ENCODE results near the gene KLHL29. TPM values are rescaled to one million over a fixed set of nuclear protein-coding genes. Genes with fewer than 3 reads are reported as not detected.

KLHL29 gene
- polyA plus RNA-seq, 1 donor from 2014 or later, result 42.4 TPM

DNA sequence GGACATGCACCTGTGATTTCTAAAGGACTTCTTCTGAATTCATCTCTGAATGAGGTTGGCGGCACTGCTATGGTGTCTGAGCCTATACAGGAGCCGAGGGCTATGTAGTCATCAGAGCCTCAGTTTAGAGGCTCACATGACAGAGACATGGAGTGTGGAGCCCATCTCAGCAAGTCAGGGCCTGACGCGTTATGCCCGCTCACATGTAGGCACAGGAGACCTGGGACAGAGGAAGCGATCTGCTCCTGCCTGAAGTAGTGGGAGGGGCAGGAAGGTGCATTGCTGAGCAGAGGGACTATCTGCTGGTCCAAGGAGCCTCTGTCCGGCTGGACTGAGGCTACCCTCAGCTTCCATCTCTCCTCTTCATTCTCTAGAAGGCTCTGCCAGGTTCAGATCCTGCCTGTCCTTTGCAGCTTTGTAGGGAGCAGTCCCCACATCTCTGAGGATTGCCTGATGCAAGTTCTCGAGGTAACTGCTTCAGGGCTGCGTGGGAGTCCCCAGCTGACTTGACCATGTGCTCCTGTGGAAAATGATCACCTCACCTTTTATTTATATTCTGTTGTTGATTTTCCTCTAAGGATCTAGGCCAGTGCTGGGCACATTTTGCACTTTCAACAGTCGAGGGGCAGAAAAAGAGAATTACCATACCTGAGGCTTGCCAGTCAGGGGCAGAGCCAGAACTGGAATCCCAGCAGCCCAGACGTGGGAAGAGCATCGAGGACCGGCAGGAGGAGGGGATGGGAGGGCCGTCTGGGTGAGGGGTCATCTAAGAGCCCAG, 16.6 kb downstream of the KLHL29 start:
- H3K27me3 ChIP-seq (ENCODE audit: insufficient read depth, low read depth, low read length), result no peaks in the 10 kb centered on the region
- no peaks in the 10 kb centered on the region for H3K9me3 ChIP-seq (ENCODE audit: low read length)
- no peak overlapping the region for H3K4me3 ChIP-seq (ENCODE audit: low read length)
- H3K9me2 ChIP-seq (ENCODE audit: insufficient read depth, low read length), result no peaks in the 10 kb centered on the region
- peaks cover 60% of the 10 kb centered on the region for H3K79me2 ChIP-seq (replicated peaks; ENCODE audit: insufficient read depth, low read length)
- no peak overlapping the region for H2AFZ ChIP-seq (ENCODE audit: low read depth, low read length)
- TF ChIP-seq TAF1 (IDR thresholded peaks at IDR 0.05; ENCODE audit: low read depth), result no peak
- TF ChIP-seq EZH2 (IDR thresholded peaks at IDR 0.05; ENCODE audit: borderline replicate concordance, insufficient read depth, low read length, poor library complexity, severe bottlenecking), result no peak
- TF ChIP-seq POLR2AphosphoS5 (IDR thresholded peaks at IDR 0.05), result no peak
- TF ChIP-seq RAD21 (conservative IDR thresholded peaks at IDR 0.05), result no peak
- H4K20me1 ChIP-seq (ENCODE audit: insufficient read depth), result peaks cover 10% of the 10 kb centered on the region
- peaks cover 8% of the 10 kb centered on the region for H3F3A ChIP-seq (ENCODE audit: insufficient read depth, low read length, poor library complexity, severe bottlenecking)
- H3K4me2 ChIP-seq (ENCODE audit: low read length), result no peak overlapping the region
- no peak overlapping the region for H3K27ac ChIP-seq (ENCODE audit: low read length)
- H3K9ac ChIP-seq (ENCODE audit: low read length), result no peak overlapping the region
- H3K36me3 ChIP-seq (ENCODE audit: insufficient read depth, low read length), result no peaks in the 10 kb centered on the region

- H3K9ac ChIP-seq (ENCODE audit: low read length), result no peak overlapping the region
- H3K27me3 ChIP-seq (ENCODE audit: insufficient read depth, low read depth, low read length), result no peaks in the 10 kb centered on the region
- peaks cover 10% of the 10 kb centered on the region for H4K20me1 ChIP-seq (ENCODE audit: insufficient read depth)
- H3K27ac ChIP-seq (ENCODE audit: low read length), result no peak overlapping the region
- H3K9me2 ChIP-seq (ENCODE audit: insufficient read depth, low read length), result no peaks in the 10 kb centered on the region
- no peak overlapping the region for H2AFZ ChIP-seq (ENCODE audit: low read depth, low read length)
- peaks cover 8% of the 10 kb centered on the region for H3F3A ChIP-seq (ENCODE audit: insufficient read depth, low read length, poor library complexity, severe bottlenecking)
- no peaks in the 10 kb centered on the region for H3K9me3 ChIP-seq (ENCODE audit: low read length)
- H3K4me3 ChIP-seq (ENCODE audit: low read length), result no peak overlapping the region
- no peak overlapping the region for H3K4me2 ChIP-seq (ENCODE audit: low read length)
- peaks cover 59% of the 10 kb centered on the region for H3K79me2 ChIP-seq (replicated peaks; ENCODE audit: insufficient read depth, low read length)
- TF ChIP-seq CTCF (IDR thresholded peaks at IDR 0.05; ENCODE audit: poor library complexity, severe bottlenecking) (no peak), TAF1 (IDR thresholded peaks at IDR 0.05; ENCODE audit: low read depth) (no peak), EZH2 (IDR thresholded peaks at IDR 0.05; ENCODE audit: borderline replicate concordance, insufficient read depth, low read length, poor library complexity, severe bottlenecking) (no peak)
- H3K36me3 ChIP-seq (ENCODE audit: insufficient read depth, low read length), result no peaks in the 10 kb centered on the region
These were observed 17.3 kb downstream of the KLHL29 start for GRCh38 chr2:23402205-23402740.

- H3K9ac ChIP-seq (ENCODE audit: low read length), result peak overlapping the region; percentile 13
These were observed 19.4 kb downstream of the KLHL29 start for GRCh38 chr2:23404426-23404825.

More at GRCh38 chr2:23404426-23404825, 19.4 kb downstream of the KLHL29 start:
- TF ChIP-seq MXI1 (conservative IDR thresholded peaks at IDR 0.05; ENCODE audit: poor library complexity, severe bottlenecking) (no peak), POLR2AphosphoS5 (IDR thresholded peaks at IDR 0.05) (no peak), SMC3 (conservative IDR thresholded peaks at IDR 0.05; ENCODE audit: poor library complexity) (peak; percentile 63), RAD21 (conservative IDR thresholded peaks at IDR 0.05) (peak; percentile 59), CTCF (IDR thresholded peaks at IDR 0.05; ENCODE audit: poor library complexity, severe bottlenecking) (peak; percentile 54), EZH2 (IDR thresholded peaks at IDR 0.05; ENCODE audit: borderline replicate concordance, insufficient read depth, low read length, poor library complexity, severe bottlenecking) (no peak)
- no peaks in the 10 kb centered on the region for H3K27me3 ChIP-seq (ENCODE audit: insufficient read depth, low read depth, low read length)
- peaks cover 8% of the 10 kb centered on the region for H3F3A ChIP-seq (ENCODE audit: insufficient read depth, low read length, poor library complexity, severe bottlenecking)
- peak overlapping the region; percentile 33 for H3K4me3 ChIP-seq (ENCODE audit: low read length)
- peaks cover 10% of the 10 kb centered on the region for H4K20me1 ChIP-seq (ENCODE audit: insufficient read depth)
- H3K9me3 ChIP-seq (ENCODE audit: low read length), result no peaks in the 10 kb centered on the region
- peak overlapping the region; percentile 54 for H3K4me2 ChIP-seq (ENCODE audit: low read length)
- H3K9me2 ChIP-seq (ENCODE audit: insufficient read depth, low read length), result no peaks in the 10 kb centered on the region
- no peaks in the 10 kb centered on the region for H3K36me3 ChIP-seq (ENCODE audit: insufficient read depth, low read length)
- no peak overlapping the region for H2AFZ ChIP-seq (ENCODE audit: low read depth, low read length)
- peaks cover 53% of the 10 kb centered on the region for H3K79me2 ChIP-seq (replicated peaks; ENCODE audit: insufficient read depth, low read length)
- H3K27ac ChIP-seq (ENCODE audit: low read length), result peak overlapping the region; percentile 51
